GM06990 (cell line): ENCODE results near the gene RPS6KL1.

Source experiments
- DNase-seq: peaks from one replicate; pipeline ENCODE4 v3.0.0-alpha.2; 2011; ENCODE audit not compliant: insufficient read length; ENCODE audit errors: extremely low read depth
- H3K27me3 ChIP-seq: replicated peaks from 2 replicates; pipeline ENCODE4 v1.6.0; 2011; ENCODE audit warnings: low read length; ENCODE audit not compliant: control insufficient read depth, insufficient read depth
- H3K36me3 ChIP-seq: 2 replicates; pipeline ENCODE4 v1.5.1; 2011; ENCODE audit warnings: low read length; ENCODE audit not compliant: control insufficient read depth, insufficient read depth
- H3K4me3 ChIP-seq: replicated peaks from 2 replicates; pipeline ENCODE4 v1.5.1; 2011; ENCODE audit warnings: low read depth, mild to moderate bottlenecking, control low read depth, low read length
- TF ChIP-seq, protein P1 (sequence below): IDR thresholded peaks from 2 replicates; pipeline ENCODE4 v1.5.1; 2011; ENCODE audit warnings: low read length, control low read depth, mild to moderate bottlenecking, inconsistent platforms; ENCODE audit not compliant: insufficient read depth, poor library complexity, severe bottlenecking

RPS6KL1 gene

GRCh38 chr14:74946659-74947281, 23.7 kb upstream of the RPS6KL1 start:
- TF ChIP-seq, protein P1, sequence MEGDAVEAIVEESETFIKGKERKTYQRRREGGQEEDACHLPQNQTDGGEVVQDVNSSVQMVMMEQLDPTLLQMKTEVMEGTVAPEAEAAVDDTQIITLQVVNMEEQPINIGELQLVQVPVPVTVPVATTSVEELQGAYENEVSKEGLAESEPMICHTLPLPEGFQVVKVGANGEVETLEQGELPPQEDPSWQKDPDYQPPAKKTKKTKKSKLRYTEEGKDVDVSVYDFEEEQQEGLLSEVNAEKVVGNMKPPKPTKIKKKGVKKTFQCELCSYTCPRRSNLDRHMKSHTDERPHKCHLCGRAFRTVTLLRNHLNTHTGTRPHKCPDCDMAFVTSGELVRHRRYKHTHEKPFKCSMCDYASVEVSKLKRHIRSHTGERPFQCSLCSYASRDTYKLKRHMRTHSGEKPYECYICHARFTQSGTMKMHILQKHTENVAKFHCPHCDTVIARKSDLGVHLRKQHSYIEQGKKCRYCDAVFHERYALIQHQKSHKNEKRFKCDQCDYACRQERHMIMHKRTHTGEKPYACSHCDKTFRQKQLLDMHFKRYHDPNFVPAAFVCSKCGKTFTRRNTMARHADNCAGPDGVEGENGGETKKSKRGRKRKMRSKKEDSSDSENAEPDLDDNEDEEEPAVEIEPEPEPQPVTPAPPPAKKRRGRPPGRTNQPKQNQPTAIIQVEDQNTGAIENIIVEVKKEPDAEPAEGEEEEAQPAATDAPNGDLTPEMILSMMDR: no peak
- Histone ChIP-seq H3K4me3 (no peak overlapping the region), H3K27me3 (no peaks in the 10 kb centered on the region), H3K36me3 (no peaks in the 10 kb centered on the region)
- DNase-seq: no peak

DNA sequence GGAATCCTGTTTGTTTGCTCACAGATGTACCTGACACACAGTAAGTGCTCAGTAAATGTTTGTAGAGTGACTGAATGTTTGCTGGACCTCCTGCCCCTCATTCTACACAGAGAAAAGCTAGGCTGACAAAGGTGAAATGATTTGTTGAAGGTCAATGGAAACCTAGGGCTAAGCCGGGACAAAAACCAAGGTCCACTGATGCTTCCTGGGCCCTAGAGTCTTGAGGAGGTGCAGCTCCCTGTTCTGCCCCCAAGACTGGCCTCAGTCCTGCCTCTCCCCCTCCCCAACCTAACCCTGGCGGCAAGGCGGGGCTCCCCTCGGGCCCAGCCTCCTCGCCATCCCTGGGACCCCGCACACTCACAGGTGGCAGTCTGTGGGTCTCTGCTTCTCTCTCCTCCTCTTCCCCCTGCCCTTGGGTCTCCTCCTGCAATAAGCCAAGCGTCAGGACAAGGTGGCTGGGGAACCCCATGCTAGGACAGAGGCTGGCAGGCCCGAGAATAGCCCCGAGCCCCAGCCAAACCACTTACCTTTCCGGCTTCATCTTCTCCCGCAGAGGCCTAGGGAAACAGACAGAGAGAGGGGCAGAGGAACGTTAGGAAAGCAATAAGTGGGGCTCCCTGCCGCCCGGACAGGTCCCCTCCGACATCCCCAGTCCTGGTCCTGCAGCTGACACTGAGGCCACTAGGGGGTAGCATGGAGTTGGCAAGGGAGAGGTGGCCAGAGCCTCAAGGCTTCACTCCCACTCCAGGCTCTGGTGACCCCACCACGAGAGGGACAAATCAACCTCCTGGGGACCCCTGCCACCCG, 23.0 kb upstream of the RPS6KL1 start:
- DNase-seq: no peak
- H3K4me3 ChIP-seq: no peak overlapping the region

DNA sequence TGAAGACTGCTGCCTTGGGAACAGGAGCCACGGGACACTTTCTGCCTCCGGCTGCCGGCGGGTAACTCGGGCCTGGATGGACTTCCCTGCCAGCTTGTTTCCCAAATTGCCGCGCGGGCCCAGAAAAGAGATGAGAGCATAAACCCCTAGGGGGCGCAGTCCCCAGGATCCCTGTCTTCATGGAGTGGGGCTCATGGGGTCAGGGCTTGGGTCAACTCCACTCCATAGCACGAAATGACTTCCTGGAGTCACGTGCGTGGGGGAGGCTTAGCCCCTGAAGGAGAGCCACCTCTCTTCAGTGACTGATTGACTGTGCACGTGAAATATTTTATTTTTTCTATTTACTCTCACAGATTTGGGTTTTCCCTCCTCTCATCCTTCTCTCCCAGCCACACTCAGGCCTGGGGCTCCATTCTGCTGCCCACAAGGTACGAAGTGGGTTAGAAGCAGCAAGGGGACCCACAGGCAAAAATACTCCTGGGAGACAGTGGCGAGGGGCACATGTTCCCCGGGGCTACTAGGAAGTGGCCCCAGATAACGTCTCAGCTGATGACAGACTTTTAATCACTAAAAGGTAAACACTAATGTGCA, 22.3 kb upstream of the RPS6KL1 start:
- H3K36me3 ChIP-seq: no peaks in the 10 kb centered on the region
- no peak for DNase-seq
- TF ChIP-seq, protein P1: peak; percentile 61
- no peaks in the 10 kb centered on the region for H3K27me3 ChIP-seq
- H3K4me3 ChIP-seq: no peak overlapping the region

More for the DNA sequence above, 23.0 kb upstream of the RPS6KL1 start:
- Histone ChIP-seq H3K36me3 (no peaks in the 10 kb centered on the region), H3K27me3 (no peaks in the 10 kb centered on the region)
- TF ChIP-seq, protein P1: peak; percentile 95

- TF ChIP-seq, protein P1: peak; percentile 12
- Histone ChIP-seq H3K36me3 (no peaks in the 10 kb centered on the region), H3K27me3 (no peaks in the 10 kb centered on the region), H3K4me3 (peak overlapping the region; percentile 61)
- DNase-seq: peak; percentile 62
Measured at GRCh38 chr14:74942608-74943007, 19.5 kb upstream of the RPS6KL1 start.

GRCh38 chr14:74942181-74942580, 19.1 kb upstream of the RPS6KL1 start:
- Histone ChIP-seq H3K36me3 (no peaks in the 10 kb centered on the region), H3K27me3 (no peaks in the 10 kb centered on the region), H3K4me3 (peak overlapping the region; percentile 61)
- TF ChIP-seq, protein P1: no peak
- no peak for DNase-seq
